A549 (cell line): ENCODE measurements around the gene TMEM163. TPM values are rescaled to one million over a fixed set of nuclear protein-coding genes. Genes with fewer than 3 reads are reported as not detected.
"Not testable (repeated sequence)": the region's sequence is repeated elsewhere in the genome, so short reads cannot be mapped to it uniquely, and the experiment has no call there.

ENCODE experiments used
- ATAC-seq, 2 experiments: fragments of 200-7000 bp in 1 of 2; fragments of >200 bp in 1 of 2; cut with Nextera tagmentation in 1 of 2; cut with Tn5 transposase in 1 of 2; 3 replicates each; pipeline versions ENCODE4 v1.8.0 to v1.9.1; 2018 to 2020; ENCODE audit warnings: mild to moderate bottlenecking in 1 of 2, moderate library complexity in 1 of 2
- CTCF ChIA-PET: fragments of 300-600 bp; sonication (Branson Sonifier 250); formaldehyde crosslinking; extraction: SDS; loops from one replicate; lab custom pipeline; 2021; ENCODE audit warnings: antibody characterized with exemption, inconsistent platforms; lab: Yijun Ruan, JAX
- POLR2A ChIA-PET: fragments of 350-600 bp; formaldehyde crosslinking; extraction: SDS; loops from one replicate; lab custom pipeline; 2021; ENCODE audit warnings: antibody characterized with exemption, inconsistent platforms; lab: Yijun Ruan, JAX
- DNase-seq, 2 experiments: peaks; one replicate each; pipeline versions ENCODE4 v3.0.0 to v3.0.0-alpha.2; 2011 to 2016; ENCODE audit warnings: low read depth in 1 of 2, low spot score in 1 of 2
- FAIRE-seq: peaks from 2 replicates; lab custom pipeline; 2011; peaks lifted over from hg19 to GRCh38; lab: Jason Lieb, UNC
- H3K27ac ChIP-seq, 2 experiments: fragments of >200 bp; sonication (Bioruptor Twin); formaldehyde crosslinking; 3 replicates each; pipeline ENCODE4 v1.5.1; 2016 to 2017
- H3K4me1 ChIP-seq: fragments of >200 bp; sonication (Bioruptor Twin); formaldehyde crosslinking; 3 replicates; pipeline ENCODE4 v1.6.1; 2016
- H3K4me2 ChIP-seq: fragments of >200 bp; sonication (Bioruptor Twin); formaldehyde crosslinking; 3 replicates; pipeline ENCODE4 v1.6.1; 2016
- H3K4me3 ChIP-seq: fragments of >200 bp; sonication (Bioruptor Twin); formaldehyde crosslinking; 3 replicates; pipeline ENCODE4 v1.5.1; 2016
- H3K9me3 ChIP-seq: fragments of >200 bp; sonication (Bioruptor Twin); formaldehyde crosslinking; 3 replicates; pipeline ENCODE4 v1.6.1; 2016
- CTCF ChIP-seq: fragments of >200 bp; sonication (Bioruptor Twin); formaldehyde crosslinking; IDR thresholded peaks from 3 replicates; pipeline ENCODE4 v1.5.1; 2016
- FOXS1 ChIP-seq: fragments of 250-450 bp; sonication (Bioruptor Pico); IDR thresholded peaks from 2 replicates; pipeline ENCODE4 v1.5.0; 2020; ENCODE audit warnings: mild to moderate bottlenecking, moderate library complexity
- HDAC2 ChIP-seq: fragments of 200-600 bp; sonication (generic); IDR thresholded peaks from 2 replicates; pipeline ENCODE4 v1.6.1; 2016
- HEYL ChIP-seq: fragments of 250-450 bp; sonication (Bioruptor Pico); IDR thresholded peaks from 2 replicates; pipeline ENCODE4 v1.8.0; 2021; ENCODE audit warnings: mild to moderate bottlenecking, moderate library complexity
- HOXA7 ChIP-seq: fragments of 250-450 bp; sonication (Bioruptor Pico); IDR thresholded peaks from 2 replicates; pipeline ENCODE4 v1.5.0; 2020; ENCODE audit warnings: mild to moderate bottlenecking, moderate library complexity
- HOXB5 ChIP-seq: fragments of 250-450 bp; sonication (Bioruptor Pico); IDR thresholded peaks from 2 replicates; pipeline ENCODE4 v1.5.0; 2020; ENCODE audit warnings: mild to moderate bottlenecking, moderate library complexity
- JUN ChIP-seq, 2 experiments: fragments of >200 bp; sonication (Bioruptor Twin); formaldehyde crosslinking; IDR thresholded peaks; 2 replicates in 1 of 2; 3 replicates in 1 of 2; pipeline ENCODE4 v1.6.1; 2016 to 2017
- MYC ChIP-seq: IDR thresholded peaks from 2 replicates; pipeline ENCODE4 v1.6.1; 2012; ENCODE audit warnings: mild to moderate bottlenecking, inconsistent platforms, low read length, improper control_type of control experiment, borderline replicate concordance
- NFE2L2 ChIP-seq: fragments of 150-350 bp; conservative IDR thresholded peaks from 2 replicates; pipeline ENCODE4 v1.6.1; 2014; ENCODE audit warnings: low read length
- PHF8 ChIP-seq: fragments of 200-600 bp; sonication (generic); IDR thresholded peaks from 2 replicates; pipeline ENCODE4 v1.6.1; 2016; ENCODE audit warnings: low read depth, mild to moderate bottlenecking, antibody characterized with exemption, moderate library complexity, borderline replicate concordance
- RARB ChIP-seq: fragments of 250-450 bp; sonication (Bioruptor Pico); IDR thresholded peaks from 2 replicates; pipeline ENCODE4 v1.8.0; 2021; ENCODE audit warnings: mild to moderate bottlenecking, moderate library complexity
- TFCP2L1 ChIP-seq: fragments of 250-450 bp; sonication (Bioruptor Pico); IDR thresholded peaks from 2 replicates; pipeline ENCODE4 v1.5.0; 2021; ENCODE audit warnings: mild to moderate bottlenecking
- ZFP36 ChIP-seq: fragments of 450-650 bp; IDR thresholded peaks from 2 replicates; pipeline ENCODE4 v1.6.1; 2014; ENCODE audit warnings: borderline replicate concordance; ENCODE audit not compliant: partially characterized antibody
- ZNF302 ChIP-seq: fragments of 250-450 bp; sonication (Bioruptor Pico); IDR thresholded peaks from 2 replicates; pipeline ENCODE4 v1.9.0; 2021; ENCODE audit warnings: inconsistent platforms, mild to moderate bottlenecking, moderate library complexity
- ZSCAN20 ChIP-seq: fragments of 250-450 bp; sonication (Bioruptor Pico); IDR thresholded peaks from 2 replicates; pipeline ENCODE4 v1.8.0; 2022; ENCODE audit warnings: mild to moderate bottlenecking, moderate library complexity
- WGBS: methylation state at CpG from one replicate; pipeline ENCODE4 v1.1.6; 2017; ENCODE audit errors: missing lambda C conversion rate; 5-methylcytosine and 5-hydroxymethylcytosine counted together
- polyA plus RNA-seq, 4 experiments: library from polyadenylated mRNA; depleted of rRNA in 3 of 4; stranded (reverse); fragments of >200 nt; fragmentation: RNase III in 1 of 4; extraction: RNeasy Plus Mini Kit Qiagen cat#74134 plus additional on column Dnase treatment in 1 of 4; gene quantifications; 2 replicates in 3 of 4; 3 replicates in 1 of 4; pipeline ENCODE4 v1.2.3, GENCODE V29; 2011 to 2017
- TF ChIP-seq, protein P1 (sequence below): fragments of 200-600 bp; sonication (generic); IDR thresholded peaks from 2 replicates; pipeline ENCODE4 v1.6.1; 2016; ENCODE audit warnings: antibody characterized with exemption, mild to moderate bottlenecking, moderate library complexity
- TF ChIP-seq, protein P2 (sequence below): IDR thresholded peaks from 2 replicates; pipeline ENCODE4 v1.6.1; 2012; ENCODE audit warnings: low read depth, borderline replicate concordance
- TF ChIP-seq, protein P3 (sequence below): fragments of 250-450 bp; sonication (Bioruptor Pico); IDR thresholded peaks from 2 replicates; pipeline ENCODE4 v1.5.0; 2021; ENCODE audit warnings: mild to moderate bottlenecking, moderate library complexity, borderline replicate concordance

Gene TMEM163
- polyA plus RNA-seq, 2 of the 4 experiments (the other 2 are of a cell fraction): not detected

GRCh38 chr2:134591526-134591925, 127.3 kb downstream of the TMEM163 start (continued):
- TF ChIP-seq MYC: no peak

DNA sequence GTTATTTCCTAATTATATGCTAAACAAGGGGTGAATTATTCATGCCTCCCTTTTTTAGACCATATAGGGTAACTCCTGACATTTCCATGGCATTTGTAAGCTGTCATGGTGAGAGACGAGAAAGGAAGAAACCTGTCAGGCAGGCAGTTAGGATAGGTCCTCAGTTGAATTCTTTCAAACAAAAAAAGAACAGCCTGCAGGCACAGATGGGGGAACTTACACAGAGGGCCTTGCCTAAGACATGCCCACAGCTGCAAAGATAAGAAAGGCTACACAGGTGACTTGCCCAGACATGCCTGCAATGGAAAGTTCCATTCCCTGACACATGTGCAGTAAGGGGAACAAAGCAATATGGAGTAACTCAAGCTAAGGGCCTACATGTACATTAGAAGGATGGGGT, 128.1 kb downstream of the TMEM163 start:
- Histone ChIP-seq H3K4me2 (no peak overlapping the region), H3K9me3 (peaks cover 7% of the 10 kb centered on the region), H3K4me3 (no peak overlapping the region), H3K4me1 (no peaks in the 10 kb centered on the region), H3K27ac (no peak overlapping the region)
- FAIRE-seq: no peak
- 16% methylated on average over 1 of the region's 1 CpG for WGBS
- ChIA-PET CTCF (no interaction called here), POLR2A (no interaction called here)
- no peak for ATAC-seq
- no peak for DNase-seq
- TF ChIP-seq ZFP36 (peak; percentile 98), CTCF (no peak)

DNA sequence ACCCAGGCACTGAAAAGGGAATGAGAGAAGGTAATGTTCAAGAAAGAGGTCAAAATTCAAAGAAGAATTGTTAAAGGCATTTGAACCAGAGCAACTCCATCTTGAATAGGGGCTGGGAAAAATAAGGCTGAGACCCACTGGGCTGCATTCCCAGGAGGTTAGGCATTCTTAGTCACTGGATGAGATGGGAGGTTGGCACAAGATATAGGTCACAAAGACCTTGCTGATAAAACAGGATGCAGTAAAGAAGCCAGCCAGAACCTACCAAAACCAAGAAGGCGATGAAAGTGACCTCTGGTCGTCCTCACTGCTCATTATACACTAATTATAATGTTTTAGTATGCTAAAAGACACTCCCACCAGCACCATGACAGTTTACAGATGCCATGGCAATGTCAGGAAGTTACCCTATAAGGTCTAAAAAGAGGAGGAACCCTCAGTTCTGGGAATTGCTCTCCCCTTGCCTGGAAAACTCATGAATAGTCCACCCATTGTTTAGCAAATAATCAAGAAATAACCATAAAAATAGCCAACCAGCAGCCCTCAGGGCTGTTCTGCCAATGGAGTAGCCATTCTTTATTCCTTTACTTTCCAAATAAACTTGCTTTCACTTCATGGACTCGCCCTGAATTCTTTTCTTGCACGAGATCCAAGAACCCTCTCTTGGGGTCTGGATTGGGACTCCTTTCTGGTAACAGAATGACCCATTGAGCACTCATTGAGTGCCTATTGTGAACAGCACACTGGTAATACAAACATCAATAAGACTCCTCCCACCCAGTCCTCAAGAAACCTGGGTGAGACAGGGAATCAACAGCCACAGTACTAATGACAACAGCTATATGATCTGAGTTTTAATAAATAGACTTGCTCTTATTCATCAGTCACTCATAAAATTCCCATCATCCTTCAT, 129.4 kb downstream of the TMEM163 start:
- H3K4me1 ChIP-seq, ATAC-seq, DNase-seq, H3K4me2 ChIP-seq, FAIRE-seq, POLR2A ChIA-PET, H3K27ac ChIP-seq, H3K4me3 ChIP-seq, CTCF ChIA-PET, H3K9me3 ChIP-seq: not testable (repeated sequence)
- WGBS: 0% methylated on average over 4 of the region's 4 CpGs

DNA sequence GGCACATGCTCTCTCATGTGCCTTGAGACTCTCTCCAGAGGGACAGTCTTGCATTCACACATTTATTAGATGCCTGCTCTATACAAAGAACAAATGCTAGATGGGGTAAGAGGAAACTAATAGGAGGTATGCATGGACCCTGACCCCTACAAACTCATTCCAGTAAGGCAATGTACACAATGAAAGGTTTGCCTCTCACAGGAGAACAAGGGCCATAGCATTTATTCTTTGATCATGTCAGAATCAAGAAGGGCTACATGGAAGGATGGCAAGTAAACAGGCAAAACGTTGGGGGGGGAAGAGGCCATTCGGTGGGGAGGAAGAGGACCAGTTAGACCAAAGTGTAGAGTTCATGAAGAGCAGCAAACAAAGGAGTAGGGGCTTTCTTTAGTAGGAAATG, 130.2 kb downstream of the TMEM163 start:
- DNase-seq (no peak), FAIRE-seq (no peak), ATAC-seq (no peak)
- Histone ChIP-seq H3K27ac (no peak overlapping the region), H3K4me2 (no peak overlapping the region), H3K4me3 (no peak overlapping the region), H3K9me3 (peaks cover 7% of the 10 kb centered on the region), H3K4me1 (no peaks in the 10 kb centered on the region)
- 0% methylated on average over 2 of the region's 2 CpGs for WGBS
- ChIA-PET POLR2A (no interaction called here), CTCF (no interaction called here)
- no peak for TF ChIP-seq ZNF302 (CRISPR knock-in tag)
- TF ChIP-seq HOXB5 (CRISPR knock-in tag): no peak
- TF ChIP-seq, protein P1, sequence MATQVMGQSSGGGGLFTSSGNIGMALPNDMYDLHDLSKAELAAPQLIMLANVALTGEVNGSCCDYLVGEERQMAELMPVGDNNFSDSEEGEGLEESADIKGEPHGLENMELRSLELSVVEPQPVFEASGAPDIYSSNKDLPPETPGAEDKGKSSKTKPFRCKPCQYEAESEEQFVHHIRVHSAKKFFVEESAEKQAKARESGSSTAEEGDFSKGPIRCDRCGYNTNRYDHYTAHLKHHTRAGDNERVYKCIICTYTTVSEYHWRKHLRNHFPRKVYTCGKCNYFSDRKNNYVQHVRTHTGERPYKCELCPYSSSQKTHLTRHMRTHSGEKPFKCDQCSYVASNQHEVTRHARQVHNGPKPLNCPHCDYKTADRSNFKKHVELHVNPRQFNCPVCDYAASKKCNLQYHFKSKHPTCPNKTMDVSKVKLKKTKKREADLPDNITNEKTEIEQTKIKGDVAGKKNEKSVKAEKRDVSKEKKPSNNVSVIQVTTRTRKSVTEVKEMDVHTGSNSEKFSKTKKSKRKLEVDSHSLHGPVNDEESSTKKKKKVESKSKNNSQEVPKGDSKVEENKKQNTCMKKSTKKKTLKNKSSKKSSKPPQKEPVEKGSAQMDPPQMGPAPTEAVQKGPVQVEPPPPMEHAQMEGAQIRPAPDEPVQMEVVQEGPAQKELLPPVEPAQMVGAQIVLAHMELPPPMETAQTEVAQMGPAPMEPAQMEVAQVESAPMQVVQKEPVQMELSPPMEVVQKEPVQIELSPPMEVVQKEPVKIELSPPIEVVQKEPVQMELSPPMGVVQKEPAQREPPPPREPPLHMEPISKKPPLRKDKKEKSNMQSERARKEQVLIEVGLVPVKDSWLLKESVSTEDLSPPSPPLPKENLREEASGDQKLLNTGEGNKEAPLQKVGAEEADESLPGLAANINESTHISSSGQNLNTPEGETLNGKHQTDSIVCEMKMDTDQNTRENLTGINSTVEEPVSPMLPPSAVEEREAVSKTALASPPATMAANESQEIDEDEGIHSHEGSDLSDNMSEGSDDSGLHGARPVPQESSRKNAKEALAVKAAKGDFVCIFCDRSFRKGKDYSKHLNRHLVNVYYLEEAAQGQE: no peak
- TF ChIP-seq PHF8: no peak
- TF ChIP-seq, protein P2, sequence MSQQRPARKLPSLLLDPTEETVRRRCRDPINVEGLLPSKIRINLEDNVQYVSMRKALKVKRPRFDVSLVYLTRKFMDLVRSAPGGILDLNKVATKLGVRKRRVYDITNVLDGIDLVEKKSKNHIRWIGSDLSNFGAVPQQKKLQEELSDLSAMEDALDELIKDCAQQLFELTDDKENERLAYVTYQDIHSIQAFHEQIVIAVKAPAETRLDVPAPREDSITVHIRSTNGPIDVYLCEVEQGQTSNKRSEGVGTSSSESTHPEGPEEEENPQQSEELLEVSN: no peak
- TF ChIP-seq ZSCAN20 (CRISPR knock-in tag): no peak
- no peak for TF ChIP-seq TFCP2L1 (CRISPR knock-in tag)
- no peak for TF ChIP-seq HDAC2
- no peak for TF ChIP-seq FOXS1
- TF ChIP-seq JUN (IDR thresholded peaks at IDR 0.05): no peak
- no peak for TF ChIP-seq HEYL (CRISPR knock-in tag)
- TF ChIP-seq NFE2L2: no peak
- no peak for TF ChIP-seq HOXA7 (CRISPR knock-in tag)
- TF ChIP-seq, protein P3, sequence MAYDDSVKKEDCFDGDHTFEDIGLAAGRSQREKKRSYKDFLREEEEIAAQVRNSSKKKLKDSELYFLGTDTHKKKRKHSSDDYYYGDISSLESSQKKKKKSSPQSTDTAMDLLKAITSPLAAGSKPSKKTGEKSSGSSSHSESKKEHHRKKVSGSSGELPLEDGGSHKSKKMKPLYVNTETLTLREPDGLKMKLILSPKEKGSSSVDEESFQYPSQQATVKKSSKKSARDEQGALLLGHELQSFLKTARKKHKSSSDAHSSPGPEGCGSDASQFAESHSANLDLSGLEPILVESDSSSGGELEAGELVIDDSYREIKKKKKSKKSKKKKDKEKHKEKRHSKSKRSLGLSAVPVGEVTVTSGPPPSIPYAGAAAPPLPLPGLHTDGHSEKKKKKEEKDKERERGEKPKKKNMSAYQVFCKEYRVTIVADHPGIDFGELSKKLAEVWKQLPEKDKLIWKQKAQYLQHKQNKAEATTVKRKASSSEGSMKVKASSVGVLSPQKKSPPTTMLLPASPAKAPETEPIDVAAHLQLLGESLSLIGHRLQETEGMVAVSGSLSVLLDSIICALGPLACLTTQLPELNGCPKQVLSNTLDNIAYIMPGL: no peak
- TF ChIP-seq RARB (CRISPR knock-in tag): no peak
